HG02943 (cell line): Measurements from ENCODE around the gene LLGL2.
"Not testable (repeated sequence)": the region's sequence is repeated elsewhere in the genome, so short reads cannot be mapped to it uniquely, and the experiment has no call there.

Source experiments
- ATAC-seq: cut with Tn5 transposase; IDR thresholded peaks from one replicate; pipeline ENCODE4 v1.9.1; 2021; ENCODE audit warnings: mild to moderate bottlenecking, low read depth, moderate library complexity; ENCODE audit not compliant: unreplicated experiment

Gene LLGL2

DNA sequence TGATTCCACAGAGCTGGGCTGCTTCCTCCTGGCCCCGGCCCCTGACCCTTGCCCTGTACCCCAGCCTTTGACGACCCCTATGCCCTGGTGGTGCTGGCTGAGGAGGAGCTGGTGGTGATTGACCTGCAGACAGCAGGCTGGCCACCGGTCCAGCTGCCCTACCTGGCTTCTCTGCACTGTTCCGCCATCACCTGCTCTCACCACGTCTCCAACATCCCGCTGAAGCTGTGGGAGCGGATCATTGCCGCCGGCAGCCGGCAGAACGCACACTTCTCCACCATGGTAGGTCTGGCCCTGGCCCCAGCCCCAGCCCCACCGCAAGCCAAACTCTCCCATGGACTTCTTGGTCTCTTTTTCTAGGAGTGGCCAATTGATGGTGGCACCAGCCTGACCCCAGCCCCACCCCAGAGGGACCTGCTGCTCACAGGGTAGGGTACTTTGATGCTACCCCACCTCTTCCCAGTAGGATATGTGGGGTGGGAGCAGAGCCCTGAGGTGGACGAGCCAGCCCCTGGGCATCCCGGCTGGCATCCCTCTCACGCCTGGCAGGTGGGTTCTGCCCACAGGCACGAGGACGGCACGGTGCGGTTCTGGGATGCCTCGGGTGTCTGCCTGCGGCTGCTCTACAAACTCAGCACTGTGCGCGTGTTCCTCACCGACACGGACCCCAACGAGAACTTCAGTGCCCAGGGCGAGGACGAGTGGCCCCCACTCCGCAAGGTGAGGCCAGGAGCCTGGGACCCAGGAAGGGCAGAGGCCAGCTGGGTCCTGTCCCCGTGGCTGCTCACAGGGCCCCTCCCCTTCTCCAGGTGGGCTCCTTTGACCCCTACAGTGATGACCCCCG, 43.1 kb downstream of the LLGL2 start:
- no peak for ATAC-seq

DNA sequence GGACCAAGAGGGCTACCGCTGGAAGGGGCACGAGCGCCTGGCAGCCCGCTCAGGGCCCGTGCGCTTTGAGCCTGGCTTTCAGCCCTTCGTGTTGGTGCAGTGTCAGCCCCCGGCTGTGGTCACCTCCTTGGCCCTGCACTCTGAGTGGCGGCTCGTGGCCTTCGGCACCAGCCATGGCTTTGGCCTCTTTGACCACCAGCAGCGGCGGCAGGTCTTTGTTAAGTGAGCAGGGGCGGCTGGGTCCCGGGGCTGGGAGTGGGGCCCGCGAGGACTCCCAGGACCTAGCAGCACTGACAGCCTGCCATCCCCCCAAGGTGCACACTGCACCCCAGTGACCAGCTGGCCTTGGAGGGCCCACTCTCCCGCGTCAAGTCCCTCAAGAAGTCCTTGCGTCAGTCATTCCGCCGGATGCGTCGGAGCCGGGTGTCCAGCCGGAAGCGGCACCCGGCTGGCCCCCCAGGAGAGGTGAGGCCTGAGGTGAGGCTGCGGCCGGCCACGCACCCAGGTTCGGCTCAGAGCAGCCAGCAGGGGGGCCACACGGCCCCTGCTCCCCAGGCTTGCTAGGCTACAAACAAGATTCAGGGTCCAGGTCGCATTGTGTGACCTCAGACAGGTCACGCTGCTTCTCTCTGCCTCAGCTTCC, 44.7 kb downstream of the LLGL2 start:
- no peak for ATAC-seq

DNA sequence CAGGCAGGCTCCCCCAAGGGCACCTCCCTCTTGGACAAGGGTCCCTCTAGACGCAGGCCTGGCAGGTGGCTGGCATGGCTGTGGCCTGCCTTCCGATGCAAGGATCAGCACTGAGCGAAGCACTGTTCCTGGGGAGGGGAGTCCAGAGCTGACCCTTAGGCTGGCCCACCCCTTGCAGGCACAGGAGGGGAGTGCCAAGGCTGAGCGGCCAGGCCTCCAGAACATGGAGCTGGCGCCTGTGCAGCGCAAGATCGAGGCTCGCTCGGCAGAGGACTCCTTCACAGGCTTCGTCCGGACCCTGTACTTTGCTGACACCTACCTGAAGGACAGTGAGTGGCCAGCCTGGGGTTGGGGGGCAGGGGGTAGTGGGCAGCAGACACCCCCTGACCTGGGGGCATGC, 45.3 kb downstream of the LLGL2 start:
- no peak for ATAC-seq

DNA sequence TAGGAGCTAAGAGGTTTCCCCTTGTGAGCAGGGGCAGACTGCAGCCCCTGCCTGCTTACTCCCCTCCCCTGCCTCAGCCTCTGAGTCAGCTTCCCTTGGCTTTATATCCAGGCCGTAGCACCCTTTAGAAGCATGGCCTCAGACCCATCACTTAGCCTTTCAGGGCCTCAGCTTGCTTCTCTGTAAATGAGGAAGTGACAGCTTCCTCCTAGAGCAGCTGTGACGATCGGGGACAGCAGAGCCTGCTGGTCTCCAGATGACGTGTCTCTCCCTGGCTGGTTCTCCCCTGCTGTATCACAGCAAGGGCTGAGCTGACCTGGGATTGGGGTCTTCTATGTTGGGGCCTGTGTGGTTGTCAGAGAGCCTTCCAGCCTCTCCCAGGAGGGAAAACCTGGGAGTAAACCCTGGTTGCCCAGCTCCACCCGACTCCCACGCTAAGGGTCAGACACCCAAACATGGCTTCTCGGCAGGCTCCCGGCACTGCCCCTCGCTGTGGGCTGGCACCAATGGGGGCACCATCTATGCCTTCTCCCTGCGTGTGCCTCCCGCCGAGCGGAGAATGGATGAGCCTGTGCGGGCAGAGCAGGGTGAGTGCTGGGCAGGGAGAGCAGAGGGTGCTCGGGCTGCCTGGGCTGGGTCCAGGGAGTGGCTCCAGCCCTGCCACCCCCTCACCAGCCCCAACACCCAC, 45.8 kb downstream of the LLGL2 start:
- ATAC-seq: no peak

DNA sequence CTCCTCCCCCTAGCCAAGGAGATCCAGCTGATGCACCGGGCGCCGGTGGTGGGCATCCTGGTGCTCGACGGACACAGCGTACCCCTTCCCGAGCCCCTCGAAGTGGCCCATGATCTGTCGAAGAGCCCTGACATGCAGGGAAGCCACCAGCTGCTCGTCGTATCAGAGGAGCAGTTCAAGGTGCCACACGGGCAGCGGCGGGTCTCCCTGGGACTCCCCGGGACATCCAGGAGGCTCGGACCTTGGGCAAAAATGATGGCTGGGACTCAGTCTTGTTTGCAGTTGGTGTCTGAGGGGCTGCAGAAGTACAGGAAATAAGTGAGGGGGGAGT, 46.4 kb downstream of the LLGL2 start:
- no peak for ATAC-seq

DNA sequence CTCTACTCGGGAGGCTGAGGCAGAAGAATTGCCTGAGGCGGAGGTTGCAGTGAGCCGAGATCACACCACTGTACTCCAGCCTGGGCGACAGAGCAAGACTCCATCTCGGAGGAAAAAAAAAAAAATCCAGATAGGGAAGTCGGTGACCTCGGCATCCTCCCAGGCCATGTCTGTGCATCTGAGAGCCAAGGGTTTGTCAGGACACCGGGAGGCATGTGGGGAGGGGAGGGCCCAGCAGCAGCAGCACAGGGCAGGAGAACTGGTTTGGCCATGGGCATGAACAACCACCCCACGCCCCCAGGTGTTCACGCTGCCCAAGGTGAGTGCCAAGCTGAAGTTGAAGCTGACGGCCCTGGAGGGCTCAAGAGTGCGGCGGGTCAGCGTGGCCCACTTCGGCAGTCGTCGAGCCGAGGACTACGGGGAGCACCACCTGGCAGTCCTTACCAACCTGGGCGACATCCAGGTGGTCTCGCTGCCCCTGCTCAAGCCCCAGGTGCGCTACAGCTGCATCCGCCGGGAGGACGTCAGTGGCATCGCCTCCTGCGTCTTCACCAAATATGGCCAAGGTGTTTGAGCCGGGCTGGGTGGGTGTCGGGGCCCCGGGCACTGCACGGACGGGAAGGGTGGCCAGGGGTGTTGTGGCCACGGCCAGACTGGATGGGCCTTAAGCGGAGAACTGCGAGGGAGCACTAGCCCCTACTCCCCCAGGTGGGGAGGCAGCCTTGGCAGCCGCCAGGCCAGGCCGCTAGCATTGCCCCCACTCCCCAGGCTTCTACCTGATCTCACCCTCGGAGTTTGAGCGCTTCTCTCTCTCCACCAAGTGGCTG, 47.4 kb downstream of the LLGL2 start:
- ATAC-seq: no peak

DNA sequence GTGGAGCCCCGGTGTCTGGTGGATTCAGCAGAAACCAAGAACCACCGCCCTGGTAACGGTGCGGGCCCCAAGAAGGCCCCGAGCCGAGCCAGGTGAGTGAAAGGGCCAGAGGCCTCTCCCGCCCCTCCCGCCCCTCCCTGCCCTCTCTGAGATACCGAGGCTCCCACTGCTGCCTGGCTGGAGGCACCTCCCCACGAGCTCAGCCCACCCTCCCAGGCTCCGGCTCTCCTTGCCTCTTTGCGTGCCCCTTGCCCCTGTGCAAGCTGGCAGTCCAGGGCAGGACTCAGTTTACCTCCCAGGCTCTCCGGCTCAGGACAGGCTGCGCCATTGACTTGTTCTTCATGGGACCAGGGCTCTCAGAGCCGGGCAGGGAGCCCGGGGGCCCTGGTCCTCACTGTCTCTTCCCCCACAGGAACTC, 48.1 kb downstream of the LLGL2 start:
- no peak for ATAC-seq

DNA sequence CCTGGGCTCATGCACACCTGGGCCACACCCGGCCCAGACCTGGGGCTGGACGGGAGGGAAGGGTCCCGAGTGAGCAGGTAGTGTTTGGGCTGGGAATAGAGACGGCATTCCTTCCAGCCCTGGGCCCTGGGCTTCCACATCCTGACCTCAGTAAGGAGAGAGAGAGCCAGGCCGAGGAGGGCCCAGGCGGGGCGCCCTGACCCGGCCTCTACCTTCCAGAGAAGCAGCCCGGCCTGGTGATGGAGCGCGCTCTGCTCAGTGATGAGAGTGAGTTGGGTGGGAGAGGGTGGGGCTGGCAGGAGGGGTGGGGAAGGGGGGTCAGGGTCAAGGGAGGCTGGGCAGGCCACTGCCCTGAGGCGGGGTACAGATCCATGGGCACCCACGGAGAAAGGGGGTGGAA, 48.5 kb downstream of the LLGL2 start:
- ATAC-seq: no peak

DNA sequence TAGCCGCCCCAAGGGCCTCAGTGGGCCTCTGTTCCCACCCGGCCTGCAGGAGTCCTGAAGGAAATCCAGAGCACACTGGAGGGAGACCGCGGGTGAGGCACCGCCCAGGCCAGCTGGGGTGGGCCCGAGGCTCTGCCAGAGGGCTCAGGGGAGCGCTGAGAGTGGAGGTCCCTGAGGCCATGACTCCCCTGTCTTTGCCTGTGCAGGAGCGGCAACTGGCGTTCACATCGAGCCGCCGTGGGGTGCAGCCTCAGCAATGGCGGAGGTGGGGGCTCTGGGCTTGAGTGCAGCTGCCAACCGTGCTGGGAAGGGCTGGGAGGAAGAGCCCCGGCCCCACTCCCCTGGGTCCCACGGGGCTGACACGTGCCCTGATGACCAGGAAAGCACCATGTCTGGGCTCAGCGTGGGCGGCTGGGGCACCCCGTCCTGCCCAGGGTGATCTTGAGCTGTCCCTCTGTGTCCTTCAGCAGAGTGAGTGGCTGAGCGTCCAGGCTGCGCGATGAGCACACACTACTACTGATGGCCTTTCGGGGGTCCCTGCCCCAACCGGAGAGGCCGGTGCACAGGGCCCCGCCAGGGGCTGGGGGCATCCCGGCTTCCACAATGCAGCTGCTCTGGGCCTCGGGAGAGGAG, 49.0 kb downstream of the LLGL2 start:
- ATAC-seq: no peak

DNA sequence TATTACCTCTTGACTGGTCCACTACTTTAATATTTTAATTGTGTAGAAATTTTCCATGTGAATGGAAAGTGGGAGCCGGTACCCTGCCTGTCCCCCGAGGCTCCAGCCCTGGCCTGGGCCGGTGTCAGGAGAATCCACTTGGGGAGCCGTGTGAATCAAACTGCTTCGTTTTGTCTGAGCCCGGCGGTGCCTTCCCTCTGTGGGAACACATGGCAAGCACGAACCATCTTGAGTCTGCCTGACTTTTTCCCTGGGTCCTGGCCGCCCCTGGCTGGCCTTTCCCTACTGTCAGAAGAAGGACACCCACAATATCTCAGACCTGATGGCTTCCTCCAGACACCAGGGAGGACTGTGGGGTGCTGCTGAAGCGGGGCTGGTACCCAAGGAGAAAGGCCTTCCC, 49.7 kb downstream of the LLGL2 start:
- ATAC-seq: no peak

DNA sequence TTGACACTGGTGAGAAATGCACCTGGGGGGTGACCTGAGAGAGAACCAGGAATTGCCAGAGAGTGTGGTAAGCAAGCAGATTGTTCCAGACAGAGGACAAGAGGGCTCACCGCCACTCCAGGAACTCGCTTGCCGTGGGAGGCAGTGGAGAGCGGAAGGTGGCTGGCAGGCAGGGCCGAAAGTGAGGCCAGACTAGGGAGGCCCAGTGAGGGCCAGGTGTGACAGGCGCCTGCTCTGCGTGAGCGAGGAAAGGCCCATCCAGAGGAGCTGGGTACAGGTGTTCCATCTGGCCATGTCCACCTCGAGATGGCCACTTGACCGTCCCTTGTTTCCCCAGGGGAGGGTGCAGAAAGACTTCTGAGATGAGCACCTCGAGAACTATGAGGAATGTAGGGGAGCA, 50.2 kb downstream of the LLGL2 start:
- no peak for ATAC-seq

DNA sequence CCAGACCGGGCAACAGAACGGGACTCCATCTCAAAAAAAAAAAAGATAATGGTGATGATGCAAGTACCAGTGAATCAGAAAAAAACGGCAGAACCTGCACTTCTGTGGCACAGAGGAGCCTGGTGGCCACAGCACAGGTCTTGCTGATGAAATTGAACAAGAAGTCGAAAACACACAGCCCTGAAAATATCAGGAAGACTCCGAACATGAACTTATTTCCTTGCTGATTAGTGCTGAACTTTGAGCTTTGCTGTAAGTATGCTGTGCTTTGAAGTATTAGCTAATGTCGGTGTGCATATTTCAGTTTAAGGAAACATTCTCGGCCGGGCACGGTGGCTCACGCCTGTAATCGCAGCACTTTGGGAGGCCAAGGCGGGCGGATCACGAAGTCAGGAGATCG, 51.2 kb downstream of the LLGL2 start:
- no peak for ATAC-seq

DNA sequence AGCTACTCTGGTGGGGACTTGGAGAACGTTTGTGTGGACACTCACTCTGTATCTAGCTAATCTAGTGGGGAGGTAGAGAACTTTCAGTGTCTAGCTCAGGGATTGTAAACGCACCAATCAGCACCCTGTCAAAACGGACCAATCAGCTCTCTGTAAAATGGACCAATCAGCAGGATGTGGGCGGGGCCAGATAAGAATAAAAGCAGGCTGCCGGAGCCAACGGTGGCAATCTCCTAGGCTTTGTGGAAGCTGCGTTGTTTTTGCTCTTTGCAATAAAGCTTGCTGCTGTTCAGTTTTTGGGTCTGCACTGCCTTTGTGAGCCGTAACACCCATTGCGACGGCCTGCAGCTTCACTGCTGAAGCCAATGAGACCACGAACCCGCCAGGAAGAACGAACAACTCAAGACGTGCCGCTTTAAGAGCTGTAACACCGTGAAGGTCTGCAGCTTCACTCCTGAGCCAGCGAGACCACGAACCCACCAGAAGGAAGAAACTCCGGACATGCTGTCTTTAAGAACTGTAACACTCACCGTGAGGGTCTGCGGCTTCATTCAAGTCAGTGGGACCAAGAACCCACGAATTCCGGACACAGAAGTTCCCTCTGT, 55.7 kb downstream of the LLGL2 start:
- not testable (repeated sequence) for ATAC-seq

DNA sequence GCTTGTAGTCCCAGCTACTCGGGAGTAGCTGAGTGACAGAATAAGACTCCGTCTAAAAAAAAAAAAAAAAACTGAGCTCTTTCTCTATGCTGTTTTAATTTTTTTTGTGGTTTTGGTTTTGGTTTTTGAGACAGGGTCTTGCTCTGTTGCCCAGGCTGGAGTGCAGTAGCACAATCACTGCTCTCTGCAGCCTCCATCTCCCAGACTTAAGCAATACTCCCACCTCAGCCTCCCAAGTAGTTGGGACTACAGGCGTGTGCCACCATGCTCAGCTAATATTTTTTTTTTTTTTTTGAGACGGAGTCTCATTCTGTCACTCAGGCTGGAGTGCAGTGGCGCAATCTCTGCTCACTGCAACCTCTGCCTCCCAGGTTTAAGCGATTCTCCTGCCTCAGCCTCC, 57.7 kb downstream of the LLGL2 start:
- not testable (repeated sequence) for ATAC-seq

DNA sequence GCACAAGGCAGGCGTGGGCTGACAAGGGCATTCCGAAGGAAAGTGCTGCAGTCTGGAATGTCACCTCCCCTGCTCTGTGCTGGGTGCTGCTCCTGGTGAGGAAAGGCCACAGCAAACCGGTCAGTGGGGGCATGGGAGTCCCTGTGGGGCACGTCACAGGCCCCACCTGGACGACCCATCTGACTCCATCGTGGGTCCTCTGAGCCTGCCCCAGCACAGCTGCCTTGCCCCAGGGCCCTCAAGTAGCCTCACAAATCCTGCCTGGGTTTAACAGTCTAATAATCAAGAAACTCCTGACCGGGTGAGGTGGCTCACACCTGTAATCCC, 59.3 kb downstream of the LLGL2 start:
- ATAC-seq: no peak

DNA sequence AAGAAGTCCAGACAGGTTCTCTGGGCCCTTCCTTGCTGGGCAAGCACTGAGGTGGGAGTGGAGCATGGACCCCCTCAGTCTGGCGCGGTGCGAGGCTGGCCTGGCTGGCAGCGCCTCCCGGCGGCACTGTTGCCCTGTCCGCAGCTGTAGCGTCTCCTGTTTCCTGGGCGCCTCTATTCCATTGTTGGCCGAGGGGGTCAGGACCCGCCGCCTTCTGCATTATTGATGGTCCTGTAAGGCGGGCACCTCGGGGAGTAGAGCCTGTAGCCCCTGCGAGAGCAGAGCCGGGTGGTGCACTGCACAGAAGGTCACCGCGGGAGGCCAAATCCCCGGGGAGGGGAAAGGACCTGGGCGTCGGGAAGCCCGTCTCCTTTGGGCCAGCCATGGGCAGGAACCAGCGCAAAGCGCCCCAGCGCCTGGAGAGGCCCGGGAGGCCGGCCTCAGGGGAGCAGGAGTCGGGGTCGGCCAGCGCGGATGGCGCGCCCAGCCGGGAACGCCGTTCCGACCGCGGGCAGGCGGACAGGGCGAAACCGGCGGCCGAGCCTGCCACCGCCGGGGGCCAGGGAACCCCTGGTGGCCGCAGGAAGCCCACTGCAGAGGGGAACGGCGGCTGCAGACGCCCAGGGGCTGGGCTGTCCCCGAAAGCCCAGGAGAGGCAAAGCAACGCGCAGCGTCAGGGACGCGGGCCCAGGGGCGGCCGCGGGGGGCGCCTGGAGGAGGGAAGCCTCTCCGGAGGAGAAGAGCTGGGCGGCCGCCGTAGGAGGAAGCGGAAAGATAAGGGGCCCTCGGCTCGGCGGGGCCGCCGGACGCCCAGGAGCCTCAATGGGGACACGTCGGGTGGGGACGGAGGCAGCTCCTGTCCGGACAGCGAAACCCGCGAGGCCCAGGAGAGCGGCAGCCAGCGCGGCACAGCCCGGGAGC, 62.4 kb downstream of the LLGL2 start, which contains the start of gene MYO15B:
Gene MYO15B (plus strand): TSS at position 126 of the 921 bp plus-strand sequence. CDS start 258 bp downstream, at position 384.
- ATAC-seq: no peak

DNA sequence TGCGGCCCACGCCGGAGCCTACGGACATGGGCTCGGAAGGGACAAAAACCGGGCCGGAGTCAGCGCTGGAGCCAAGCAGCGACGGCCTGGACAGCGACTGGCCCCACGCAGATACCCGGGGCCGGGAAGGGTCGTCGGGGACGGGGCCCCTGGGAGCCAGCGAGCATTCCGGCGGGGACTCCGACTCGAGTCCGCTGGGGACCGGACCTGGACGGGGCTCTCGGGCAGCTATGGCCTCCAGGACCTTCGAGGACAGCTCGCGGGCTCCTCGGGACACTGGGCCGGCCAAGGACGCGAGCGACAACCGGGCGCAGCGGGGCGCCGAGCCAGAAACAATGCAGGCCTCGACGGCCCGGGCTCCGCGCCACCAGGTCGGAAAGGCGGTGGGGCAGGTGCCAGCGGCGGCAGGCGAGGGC, 63.1 kb downstream of the LLGL2 start:
- no peak for ATAC-seq

DNA sequence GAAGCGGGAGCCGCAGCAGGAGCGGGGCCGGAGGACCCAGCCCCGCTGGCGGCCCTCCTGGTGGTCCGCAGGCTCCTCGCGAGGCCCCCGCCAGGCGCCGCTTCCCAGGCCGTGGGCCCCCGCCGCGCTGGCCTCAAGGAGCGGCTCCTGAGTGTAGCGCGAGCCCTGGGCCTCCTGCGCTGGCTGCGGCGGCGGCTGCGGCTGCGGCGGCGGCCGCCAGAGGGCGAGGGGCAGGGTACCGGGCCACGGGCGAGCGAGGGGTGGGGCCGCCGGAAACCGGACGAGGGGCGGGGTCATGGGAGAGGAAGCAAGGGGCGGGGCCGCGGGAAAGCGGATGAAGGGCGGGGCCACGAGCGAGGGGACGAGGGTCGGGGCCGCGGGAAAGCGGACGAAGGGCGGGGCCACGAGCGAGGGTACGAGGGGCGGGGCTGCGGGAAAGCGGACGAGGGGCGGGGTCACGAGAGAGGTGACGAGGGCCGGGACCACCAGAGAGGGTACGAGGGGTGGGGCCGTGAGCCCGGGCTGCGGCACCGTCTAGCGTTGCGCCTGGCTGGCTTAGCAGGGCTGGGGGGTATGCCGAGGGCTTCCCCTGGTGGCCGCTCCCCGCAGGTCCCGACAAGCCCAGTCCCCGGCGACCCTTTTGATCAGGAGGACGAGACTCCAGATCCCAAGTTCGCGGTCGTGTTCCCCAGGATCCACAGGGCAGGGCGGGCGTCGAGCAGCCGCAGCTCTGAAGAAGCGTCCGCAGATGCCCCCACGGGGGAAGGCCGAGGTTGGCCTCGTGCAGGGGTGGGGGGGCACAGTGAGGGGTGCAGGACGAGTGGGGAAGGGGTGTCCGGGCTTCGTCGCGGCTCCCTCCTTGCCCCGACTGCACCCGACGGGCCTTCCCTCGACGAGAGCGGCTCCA, 63.8 kb downstream of the LLGL2 start:
- ATAC-seq: no peak
